ENCODE results near the gene PPP1R12B. TPM values are rescaled to one million over a fixed set of nuclear protein-coding genes. Genes with fewer than 3 reads are reported as not detected.
"Not testable (repeated sequence)": the region's sequence is repeated elsewhere in the genome, so short reads cannot be mapped to it uniquely, and the experiment has no call there.

The PPP1R12B gene
- polyA plus RNA-seq, 3 donors: 13.3 to 23.1 (median 20.4) TPM

DNA sequence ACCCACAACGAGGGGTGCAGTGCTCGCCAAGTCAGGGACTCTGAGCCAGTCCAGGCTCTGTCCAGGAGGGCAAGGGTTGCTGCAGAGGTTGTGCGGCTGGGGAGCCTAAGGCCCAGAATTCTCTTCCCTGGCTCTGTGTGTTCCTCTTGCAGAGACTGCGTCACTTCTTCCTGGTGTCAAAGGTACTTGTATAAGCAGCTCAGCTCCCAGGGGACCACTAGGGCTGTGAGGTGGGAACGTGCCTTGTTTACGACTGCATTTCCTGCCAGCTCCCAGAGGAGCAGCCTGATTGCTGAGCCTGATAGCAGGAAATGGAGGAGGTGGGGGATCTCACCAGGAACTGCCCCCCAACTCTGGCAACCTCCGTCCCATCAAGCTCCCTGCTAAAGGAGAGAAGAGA, 278.5 kb downstream of the PPP1R12B start:
- not testable (repeated sequence) for DNase-seq

DNA sequence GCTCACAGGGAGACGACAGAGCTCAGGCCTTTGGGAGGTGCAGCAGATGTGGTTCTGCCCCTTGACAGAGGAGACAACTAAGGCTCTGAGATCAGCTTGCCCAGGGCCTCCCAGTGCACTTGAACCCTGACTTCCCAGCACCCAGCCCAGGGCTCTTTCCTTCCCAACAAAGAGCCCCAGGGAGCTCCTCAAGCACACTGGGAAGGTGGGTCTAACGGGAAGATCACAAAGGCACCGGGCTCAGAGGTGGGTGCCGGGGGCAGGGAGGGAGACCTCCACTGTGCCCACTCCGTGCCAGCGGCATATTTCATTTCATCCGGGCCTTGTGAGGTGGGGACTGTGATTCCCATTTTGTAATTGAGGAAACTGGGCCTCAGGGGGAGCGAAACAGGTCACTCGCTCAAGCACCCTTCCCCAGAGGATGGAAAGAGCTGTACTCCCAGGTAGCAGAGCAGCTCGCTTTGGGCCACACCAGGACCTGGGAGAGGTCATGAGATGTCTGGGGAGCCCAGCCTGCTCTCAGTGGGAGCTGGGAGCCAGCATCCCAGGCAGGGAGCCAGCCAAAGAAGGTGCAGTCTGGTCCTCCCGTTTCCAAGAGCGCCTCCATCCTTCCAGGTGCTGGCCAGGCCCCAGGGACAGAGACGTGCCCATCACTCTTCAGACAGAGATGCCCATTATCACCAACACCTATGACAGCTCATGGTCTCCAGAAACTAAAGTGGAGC, 279.5 kb downstream of the PPP1R12B start:
- DNase-seq: no peak

GRCh38 chr1:202628646-202629215, 280.2 kb downstream of the PPP1R12B start:
- no peak for DNase-seq

GRCh38 chr1:202629257-202629811, 280.8 kb downstream of the PPP1R12B start:
- not testable (repeated sequence) for DNase-seq

DNA sequence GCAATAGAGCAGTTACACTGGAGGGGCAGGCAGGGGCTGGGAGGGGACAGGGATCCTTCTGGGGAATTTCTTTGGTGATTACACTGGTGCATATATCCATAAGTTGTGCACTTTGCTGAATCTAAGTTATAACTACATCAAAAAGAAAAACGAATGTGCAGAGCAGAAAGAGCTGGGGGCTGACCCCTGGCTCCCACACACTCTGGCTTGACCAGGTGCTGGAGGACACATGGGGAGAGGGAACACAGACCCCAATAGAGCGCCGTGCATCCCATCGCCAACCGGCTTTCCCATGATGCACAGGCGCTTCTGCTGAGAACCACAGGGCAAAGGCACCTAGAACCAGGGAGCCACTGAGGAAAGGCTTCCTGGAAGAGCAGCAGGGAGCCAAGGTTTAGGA, 281.6 kb downstream of the PPP1R12B start:
- not testable (repeated sequence) for DNase-seq

DNA sequence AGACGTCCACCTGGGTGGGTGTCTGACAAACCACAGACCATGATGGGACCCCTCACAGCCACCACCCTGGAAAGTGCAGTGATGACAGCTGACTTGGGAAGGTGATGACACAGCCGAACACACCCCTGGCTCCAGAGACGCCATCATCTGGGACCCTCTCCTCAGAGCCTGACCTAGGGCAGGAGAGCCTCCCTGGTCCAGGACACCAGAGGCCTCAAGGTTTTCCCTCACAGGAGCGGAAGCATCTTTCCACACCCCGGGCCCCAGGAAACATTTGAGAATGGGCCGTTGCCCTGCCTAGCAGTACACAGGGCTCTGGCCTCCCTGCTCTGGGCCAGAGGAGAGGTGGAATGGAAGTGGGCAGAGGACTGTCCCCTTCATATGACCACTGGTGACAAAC, 282.0 kb downstream of the PPP1R12B start:
- DNase-seq: no peak

DNA sequence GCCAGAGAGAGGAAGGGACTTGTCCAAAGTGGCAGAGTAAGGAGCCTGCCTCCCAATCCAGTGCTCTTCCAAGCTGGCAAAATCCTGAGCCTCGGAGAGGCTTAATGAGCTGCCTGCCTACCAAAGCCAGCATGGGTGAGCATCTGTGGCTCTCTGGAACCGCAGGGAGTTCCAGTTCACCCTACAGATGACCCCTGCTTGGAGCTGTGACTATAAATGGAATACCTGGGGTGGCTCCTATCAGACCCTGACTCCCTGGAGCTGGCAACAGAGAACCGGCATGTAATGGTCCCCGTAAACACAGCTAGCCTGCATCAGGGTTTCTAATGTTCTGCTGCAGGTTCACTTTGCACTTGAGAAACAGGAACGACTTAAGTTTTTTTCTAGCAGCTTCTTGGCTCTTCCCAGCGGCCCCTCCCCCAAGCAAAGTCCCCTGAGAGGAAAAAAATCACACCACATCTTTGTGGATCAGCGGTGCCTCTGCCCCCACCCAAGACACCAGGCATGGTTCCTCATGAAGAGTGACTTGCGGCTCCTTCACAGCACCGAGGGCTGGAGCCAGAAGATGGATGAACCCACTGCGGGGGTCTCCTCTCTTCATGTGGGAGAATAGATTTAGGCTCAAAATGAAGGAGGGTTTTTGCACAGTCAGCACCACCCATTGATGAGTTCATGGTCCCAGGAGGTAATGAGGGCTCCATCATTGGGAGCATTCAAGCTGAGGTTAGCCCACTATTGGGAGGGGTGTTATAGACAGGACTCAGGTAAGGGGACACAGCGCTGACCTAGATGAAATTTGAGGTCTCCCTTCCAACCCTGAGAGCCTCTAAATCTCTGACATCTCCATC, 282.8 kb downstream of the PPP1R12B start:
- no peak for DNase-seq

- DNase-seq: no peak
Observed at GRCh38 chr1:202632241-202632640, 283.7 kb downstream of the PPP1R12B start.

- DNase-seq: not testable (repeated sequence)
Observed at GRCh38 chr1:202636171-202636570, 287.7 kb downstream of the PPP1R12B start.

DNA sequence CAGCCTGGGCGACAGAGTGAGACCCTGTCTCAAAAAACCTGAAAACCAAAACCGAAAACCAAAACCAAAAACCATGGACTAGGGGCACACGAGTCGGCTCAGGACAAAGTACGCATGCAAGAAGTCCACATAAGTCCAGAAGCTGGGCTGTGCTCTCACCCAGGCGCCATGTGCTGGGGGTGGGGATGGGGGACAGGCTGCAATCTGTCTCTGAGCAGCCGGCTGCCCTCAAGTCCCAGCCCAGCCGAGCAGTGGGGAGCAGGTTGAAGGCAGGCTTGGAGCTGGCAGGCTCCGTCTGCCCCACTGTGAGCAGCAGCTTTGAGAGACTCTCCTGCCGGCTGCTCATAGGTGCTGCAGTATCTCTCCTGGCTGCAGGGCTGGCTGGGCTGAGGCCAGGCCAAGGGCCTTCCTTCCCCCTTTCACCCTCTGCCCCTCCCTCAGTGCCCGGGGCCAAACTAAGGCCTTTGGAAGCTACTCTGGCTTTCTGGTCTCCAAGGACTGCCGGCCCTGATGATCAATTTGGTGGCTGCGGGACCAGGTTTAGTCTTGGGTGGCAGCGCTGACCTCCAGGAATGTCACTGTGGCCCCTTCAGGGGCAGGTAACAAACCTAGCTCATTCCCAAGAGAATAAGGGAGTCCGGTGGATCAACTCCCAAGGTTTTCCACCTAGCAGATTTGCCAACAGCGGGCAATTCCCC, 289.0 kb downstream of the PPP1R12B start:
- not testable (repeated sequence) for DNase-seq

DNA sequence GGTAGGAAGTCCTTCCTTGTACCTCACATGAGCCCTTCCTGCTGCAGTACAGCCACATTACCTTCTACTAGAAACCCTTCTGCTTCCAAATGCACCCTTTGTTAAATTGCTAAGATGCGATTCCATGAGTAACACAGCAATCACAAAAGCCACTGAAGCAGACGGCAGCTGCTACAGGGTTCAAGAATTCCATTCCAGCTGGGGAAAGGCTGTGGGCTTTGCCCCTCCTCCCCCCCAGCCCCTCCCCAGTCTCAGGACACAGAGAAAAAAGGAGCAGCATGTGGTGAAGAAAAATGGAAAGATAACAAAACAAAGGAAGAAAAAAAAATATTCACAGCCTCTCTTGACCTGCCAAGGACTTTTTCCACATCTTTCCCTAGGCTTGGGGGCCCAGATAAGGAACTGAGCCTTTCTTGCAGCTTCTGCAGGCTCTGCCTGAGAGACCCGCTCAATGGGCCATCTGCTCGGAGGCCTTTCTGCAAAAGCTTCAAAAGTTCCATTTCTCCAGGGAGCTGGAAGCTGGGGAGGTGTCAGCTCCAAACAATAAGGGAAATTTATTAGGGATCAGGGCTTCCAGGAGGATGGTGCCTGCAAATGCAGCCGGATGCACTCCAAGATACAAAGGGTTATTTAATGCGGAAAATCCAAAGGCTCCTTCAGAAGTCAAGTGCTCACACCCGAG, 289.7 kb downstream of the PPP1R12B start:
- DNase-seq: no peak

GRCh38 chr1:202638701-202639305, 290.3 kb downstream of the PPP1R12B start:
- not testable (repeated sequence) for DNase-seq

DNA sequence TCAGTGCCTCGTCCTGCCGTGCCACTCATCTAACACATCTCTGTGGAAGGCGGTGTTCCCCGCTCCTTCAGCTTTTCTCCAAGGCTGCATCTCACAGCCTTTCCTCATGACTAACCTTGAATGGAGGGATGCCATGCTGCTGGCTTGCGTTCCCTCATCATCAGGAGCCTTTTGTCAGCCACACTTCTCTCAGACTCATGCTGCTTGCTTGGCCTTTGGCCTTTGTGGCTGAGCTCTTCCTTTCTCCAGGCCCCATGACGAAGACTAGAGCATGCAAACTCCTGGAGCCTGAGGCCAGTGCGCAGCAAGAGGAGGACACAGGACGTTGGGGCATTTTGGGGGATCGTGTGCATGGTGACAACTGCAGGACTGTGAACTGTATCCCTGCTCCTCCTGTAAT, 291.0 kb downstream of the PPP1R12B start:
- no peak for DNase-seq

GRCh38 chr1:202642212-202642611, 293.7 kb downstream of the PPP1R12B start:
- DNase-seq: no peak

Other genes with a start within 250 kb of the PPP1R12B start
- under 1 TPM; 0.09 to 0.13 (median 0.09) TPM for gene GPR37L1, start 225.8 kb upstream of the PPP1R12B start, polyA plus RNA-seq (ENCODE audit: insufficient read length in 3 of 3)
- gene ARL8A, start 204.0 kb upstream of the PPP1R12B start, polyA plus RNA-seq (ENCODE audit: insufficient read length in 3 of 3): 10 to 100 TPM; 41.1 to 45.2 (median 41.2) TPM
- 1 to 10 TPM; 1.0 to 2.0 (median 1.3) TPM for gene PTPN7, start 188.1 kb upstream of the PPP1R12B start, polyA plus RNA-seq (ENCODE audit: insufficient read length in 3 of 3)
- gene LGR6, start 154.9 kb upstream of the PPP1R12B start, polyA plus RNA-seq (ENCODE audit: insufficient read length in 3 of 3): 1 to 10 TPM in 2 of 3 donors, under 1 TPM in 1; 0.86 to 1.1 (median 1.0) TPM
- 10 to 100 TPM; 30.5 to 34.7 (median 34.1) TPM for gene UBE2T, start 6.8 kb upstream of the PPP1R12B start, polyA plus RNA-seq (ENCODE audit: insufficient read length in 3 of 3)